Breast epithelium (tissue), 4 donors: ENCODE measurements around the gene FBN2. TPM values are rescaled to one million over a fixed set of nuclear protein-coding genes. Genes with fewer than 3 reads are reported as not detected.

Source experiments
- DNase-seq, 2 donors: peaks; one replicate each; pipeline ENCODE4 v3.0.0-alpha.2; 2019; ENCODE audit warnings: low spot score in 2 of 2
- H3K27ac ChIP-seq, 2 donors: fragments of 200-600 bp; sonication (generic) in 1 of 2; one replicate each; pipeline ENCODE4 v1.5.1; 2016 to 2019; ENCODE audit warnings: mild to moderate bottlenecking in 1 of 2
- H3K27me3 ChIP-seq, 2 donors: fragments of 200-600 bp; sonication (generic) in 1 of 2; one replicate each; pipeline versions ENCODE4 v1.5.1 to v1.6.0; 2017 to 2019; ENCODE audit warnings: control low read depth in 1 of 2, mild to moderate bottlenecking in 1 of 2
- H3K36me3 ChIP-seq: fragments of 200-600 bp; one replicate; pipeline ENCODE4 v1.5.1; 2019
- H3K4me1 ChIP-seq, 2 donors: fragments of 200-600 bp; sonication (generic); one replicate each; pipeline ENCODE4 v1.5.1; 2016 to 2019; ENCODE audit warnings: control low read depth in 1 of 2
- H3K4me3 ChIP-seq, 3 donors: fragments of 200-600 bp; sonication (generic); 1 replicate in 2 of 3; 2 replicates in 1 of 3; pipeline ENCODE4 v1.5.1; 2016 to 2019; ENCODE audit warnings: mild to moderate bottlenecking in 3 of 3, moderate library complexity in 2 of 3
- H3K9me3 ChIP-seq, 2 donors: fragments of 200-600 bp; sonication (generic) in 1 of 2; one replicate each; pipeline ENCODE4 v1.5.1; 2016 to 2019; ENCODE audit warnings: control low read depth in 1 of 2
- POLR2A ChIP-seq: fragments of 450-650 bp; IDR thresholded peaks from one replicate; pipeline ENCODE4 v1.6.1; 2016; ENCODE audit warnings: antibody characterized with exemption, mild to moderate bottlenecking, moderate library complexity
- POLR2AphosphoS5 ChIP-seq, 3 donors: sonication (generic); formaldehyde crosslinking; IDR thresholded peaks; one replicate each; pipeline ENCODE4 v1.6.1; 2017; ENCODE audit warnings: antibody characterized with exemption in 3 of 3
- intact Hi-C: fragments of 100-400 bp; cut with DNase I; formaldehyde crosslinking; loops from one replicate; pipeline ENCODE4 v1.15.1; 2023; ENCODE audit warnings: low total_unique reads
- total RNA-seq, 3 donors: library from RNA; depleted of rRNA; stranded (reverse); fragments of >200 nt; gene quantifications; one replicate each; pipeline ENCODE4 v1.1.0, GENCODE V29; 2016
- TF ChIP-seq, protein P1 (sequence below), 3 donors: fragments of 450-650 bp; IDR thresholded peaks; one replicate each; pipeline ENCODE4 v1.5.1; 2016 to 2017; ENCODE audit warnings: antibody characterized with exemption in 3 of 3, mild to moderate bottlenecking in 3 of 3, moderate library complexity in 3 of 3

The FBN2 gene
- total RNA-seq, 3 donors from 2014 or later: 0.88 to 7.5 (median 1.8) TPM

DNA sequence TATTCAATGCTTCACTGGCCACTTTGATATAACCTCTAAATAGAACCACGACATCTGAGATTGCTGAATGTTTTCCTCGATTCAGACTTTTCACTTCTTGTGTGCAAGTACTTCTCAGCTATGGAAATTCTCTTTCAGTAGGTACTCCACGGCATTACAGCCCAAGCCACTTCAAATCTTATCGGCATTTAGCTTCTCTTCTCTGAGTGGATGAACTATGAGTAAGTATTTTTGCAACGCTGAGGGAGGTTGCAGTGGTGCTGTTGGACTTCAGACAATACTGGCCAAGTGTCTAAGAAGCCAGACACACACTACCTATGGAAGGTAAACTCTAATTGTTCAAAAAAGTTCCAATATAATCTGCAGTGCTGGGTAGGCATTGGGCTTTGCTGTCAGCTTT is 60.1 kb downstream of the FBN2 start:
- H3K9me3 ChIP-seq: no peaks in the 10 kb centered on the region
- no peaks in the 10 kb centered on the region for H3K4me1 ChIP-seq
- no peak overlapping the region for H3K27ac ChIP-seq
- intact Hi-C loops: no loop called here
- H3K27me3 ChIP-seq: no peaks in the 10 kb centered on the region
- no peaks in the 10 kb centered on the region for H3K36me3 ChIP-seq
- no peak overlapping the region for H3K4me3 ChIP-seq
- DNase-seq: no peak
- no peak for TF ChIP-seq POLR2AphosphoS5 (IDR thresholded peaks at IDR 0.05)
- TF ChIP-seq, protein P1, sequence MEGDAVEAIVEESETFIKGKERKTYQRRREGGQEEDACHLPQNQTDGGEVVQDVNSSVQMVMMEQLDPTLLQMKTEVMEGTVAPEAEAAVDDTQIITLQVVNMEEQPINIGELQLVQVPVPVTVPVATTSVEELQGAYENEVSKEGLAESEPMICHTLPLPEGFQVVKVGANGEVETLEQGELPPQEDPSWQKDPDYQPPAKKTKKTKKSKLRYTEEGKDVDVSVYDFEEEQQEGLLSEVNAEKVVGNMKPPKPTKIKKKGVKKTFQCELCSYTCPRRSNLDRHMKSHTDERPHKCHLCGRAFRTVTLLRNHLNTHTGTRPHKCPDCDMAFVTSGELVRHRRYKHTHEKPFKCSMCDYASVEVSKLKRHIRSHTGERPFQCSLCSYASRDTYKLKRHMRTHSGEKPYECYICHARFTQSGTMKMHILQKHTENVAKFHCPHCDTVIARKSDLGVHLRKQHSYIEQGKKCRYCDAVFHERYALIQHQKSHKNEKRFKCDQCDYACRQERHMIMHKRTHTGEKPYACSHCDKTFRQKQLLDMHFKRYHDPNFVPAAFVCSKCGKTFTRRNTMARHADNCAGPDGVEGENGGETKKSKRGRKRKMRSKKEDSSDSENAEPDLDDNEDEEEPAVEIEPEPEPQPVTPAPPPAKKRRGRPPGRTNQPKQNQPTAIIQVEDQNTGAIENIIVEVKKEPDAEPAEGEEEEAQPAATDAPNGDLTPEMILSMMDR (IDR thresholded peaks at IDR 0.05): no peak
- no peak for TF ChIP-seq POLR2A

DNA sequence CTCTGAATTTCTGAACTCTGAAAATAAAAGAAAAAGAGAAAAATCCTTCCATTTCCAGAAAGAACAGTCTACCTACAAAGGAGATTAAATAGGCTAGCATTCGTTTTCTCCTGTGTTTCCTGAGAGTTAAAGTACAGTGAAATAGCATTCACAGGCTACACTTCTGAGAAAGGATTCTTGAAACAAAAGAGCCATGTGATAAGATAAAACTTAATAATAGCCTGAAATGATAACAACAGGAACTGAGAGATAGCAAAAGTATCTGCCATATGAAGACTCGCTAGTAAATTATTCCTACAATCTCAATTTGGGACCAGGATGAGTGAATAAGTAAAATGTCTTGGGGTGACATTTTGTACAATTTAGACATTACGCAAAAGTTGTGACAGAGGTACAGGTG is 62.4 kb downstream of the FBN2 start:
- Histone ChIP-seq H3K27me3 (no peaks in the 10 kb centered on the region), H3K9me3 (no peaks in the 10 kb centered on the region), H3K4me1 (no peaks in the 10 kb centered on the region), H3K27ac (no peak overlapping the region), H3K36me3 (no peaks in the 10 kb centered on the region), H3K4me3 (no peak overlapping the region)
- TF ChIP-seq POLR2A (no peak), POLR2AphosphoS5 (IDR thresholded peaks at IDR 0.05) (no peak)
- TF ChIP-seq, protein P1 (IDR thresholded peaks at IDR 0.05): no peak
- DNase-seq: no peak
- intact Hi-C loops: no loop called here

DNA sequence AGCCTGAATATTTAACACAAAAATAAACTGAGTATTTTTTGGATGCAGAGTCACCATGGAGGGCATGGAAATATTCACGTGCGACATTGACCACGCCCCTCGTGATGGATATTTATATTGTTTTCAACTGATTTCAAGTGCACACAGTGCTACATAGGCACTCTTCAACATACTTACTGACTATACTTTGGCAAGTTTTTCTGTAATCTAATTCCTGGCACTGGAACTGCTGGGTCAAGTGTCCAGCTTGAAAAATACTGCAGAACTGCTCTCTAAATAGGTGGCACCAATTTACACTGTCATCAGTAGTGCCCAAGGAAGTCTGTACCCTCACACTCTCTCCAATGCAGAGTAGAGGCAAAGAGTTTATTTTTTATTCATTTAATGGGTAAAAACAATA is 65.1 kb downstream of the FBN2 start:
- Histone ChIP-seq H3K36me3 (no peaks in the 10 kb centered on the region), H3K27me3 (no peaks in the 10 kb centered on the region), H3K9me3 (no peaks in the 10 kb centered on the region), H3K4me3 (no peak overlapping the region), H3K27ac (no peak overlapping the region), H3K4me1 (no peaks in the 10 kb centered on the region)
- no peak for TF ChIP-seq POLR2A
- TF ChIP-seq, protein P1 (IDR thresholded peaks at IDR 0.05): no peak
- TF ChIP-seq POLR2AphosphoS5 (IDR thresholded peaks at IDR 0.05): no peak
- intact Hi-C loops: no loop called here
- no peak for DNase-seq

DNA sequence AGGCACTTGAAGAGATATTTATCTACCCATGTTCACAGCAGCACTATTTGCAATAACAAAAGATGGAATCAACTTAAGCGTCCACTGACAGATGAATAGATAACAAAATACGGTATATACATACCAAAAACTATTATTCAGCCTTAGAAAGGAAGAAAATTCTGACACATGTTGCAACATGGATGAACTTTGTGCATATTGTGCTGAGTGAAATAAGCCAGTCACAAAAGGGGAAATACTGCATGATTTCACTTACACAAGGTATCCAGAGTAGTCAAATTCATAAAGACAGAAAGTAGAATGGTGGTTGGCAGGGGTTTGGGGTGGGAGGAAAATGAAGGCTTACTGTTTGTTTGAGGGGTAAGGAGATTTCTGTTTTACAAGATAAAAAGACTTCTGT is 66.0 kb downstream of the FBN2 start:
- Histone ChIP-seq H3K27ac (no peak overlapping the region), H3K4me1 (no peaks in the 10 kb centered on the region), H3K27me3 (no peaks in the 10 kb centered on the region), H3K4me3 (no peak overlapping the region), H3K9me3 (no peaks in the 10 kb centered on the region), H3K36me3 (no peaks in the 10 kb centered on the region)
- no peak for DNase-seq
- intact Hi-C loops: no loop called here
- TF ChIP-seq POLR2AphosphoS5 (IDR thresholded peaks at IDR 0.05) (no peak), POLR2A (no peak)
- TF ChIP-seq, protein P1 (IDR thresholded peaks at IDR 0.05): no peak

DNA sequence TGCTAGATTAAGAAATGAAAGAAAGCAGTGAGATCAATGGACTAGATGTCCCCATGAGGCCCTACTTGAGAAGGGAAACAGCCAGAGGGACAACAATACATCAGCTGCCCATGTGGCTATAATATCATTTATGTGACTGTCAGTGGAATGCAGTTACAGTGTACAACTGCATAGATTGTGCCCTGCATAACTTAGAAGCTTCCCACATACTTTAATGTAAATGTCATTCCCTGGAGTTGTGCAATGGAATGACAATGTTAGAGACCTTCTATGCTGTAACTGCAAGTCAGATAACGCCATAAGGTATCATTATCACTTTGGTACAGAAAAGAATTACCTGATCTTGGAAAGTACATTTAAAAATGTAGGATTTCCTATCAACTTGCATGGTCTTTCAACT is 67.4 kb downstream of the FBN2 start:
- no peak for DNase-seq
- intact Hi-C loops: no loop called here

More for the DNA sequence above, 67.4 kb downstream of the FBN2 start:
- no peaks in the 10 kb centered on the region for H3K36me3 ChIP-seq
- TF ChIP-seq, protein P1 (IDR thresholded peaks at IDR 0.05): no peak
- no peaks in the 10 kb centered on the region for H3K27me3 ChIP-seq
- H3K4me3 ChIP-seq: no peak overlapping the region
- no peak overlapping the region for H3K27ac ChIP-seq
- no peaks in the 10 kb centered on the region for H3K4me1 ChIP-seq
- H3K9me3 ChIP-seq: no peaks in the 10 kb centered on the region
